GM12891 (cell line): ENCODE data around the gene NMUR1.

Experiments
- DNase-seq: peaks from one replicate; pipeline ENCODE4 v3.0.0; 2011; ENCODE audit warnings: low spot score; ENCODE audit not compliant: insufficient read length
- FAIRE-seq: peaks from 2 replicates; lab custom pipeline; 2011; peaks lifted over from hg19 to GRCh38; lab: Jason Lieb, UNC
- PAX5 ChIP-seq: IDR thresholded peaks from 2 replicates; pipeline ENCODE4 v1.6.1; 2011; ENCODE audit warnings: low read length, moderate library complexity, mild to moderate bottlenecking; ENCODE audit not compliant: insufficient read depth, severe bottlenecking
- POLR2A ChIP-seq: IDR thresholded peaks from 2 replicates; pipeline ENCODE4 v1.6.1; 2011; ENCODE audit warnings: low read depth, low read length, control low read depth
- POLR2AphosphoS5 ChIP-seq: IDR thresholded peaks from 2 replicates; pipeline ENCODE4 v1.6.1; 2011; ENCODE audit warnings: low read depth, low read length, control low read depth
- POU2F2 ChIP-seq: IDR thresholded peaks from 2 replicates; pipeline ENCODE4 v1.6.1; 2011; ENCODE audit warnings: low read depth, mild to moderate bottlenecking, control low read depth, low read length, moderate library complexity
- SPI1 ChIP-seq: IDR thresholded peaks from 2 replicates; pipeline ENCODE4 v1.6.1; 2011; ENCODE audit warnings: low read depth, low read length, control low read depth
- TAF1 ChIP-seq: IDR thresholded peaks from 2 replicates; pipeline ENCODE4 v1.6.1; 2011; ENCODE audit warnings: low read depth, low read length, control low read depth

NMUR1 gene

DNA sequence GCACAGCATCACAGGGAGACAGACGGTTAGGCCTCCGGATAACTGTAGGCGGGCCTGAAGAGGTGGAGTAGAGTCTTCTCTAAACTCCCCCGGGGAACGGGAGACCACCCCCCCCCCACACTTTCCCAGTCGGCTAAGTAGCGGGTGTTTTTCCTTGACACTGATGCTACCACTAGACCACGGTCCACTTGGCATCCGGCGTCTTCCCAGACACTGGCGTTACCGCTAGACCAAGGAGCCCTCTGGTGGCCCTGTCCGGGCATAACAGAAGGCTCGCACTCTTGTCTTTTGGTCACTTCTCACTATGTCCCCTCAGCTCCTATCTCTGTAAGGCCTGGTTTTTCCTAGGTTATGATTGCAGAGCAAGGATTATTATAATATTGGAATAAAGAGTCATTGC is 40.3 kb downstream of the NMUR1 start:
- DNase-seq (no peak), FAIRE-seq (no peak)
- TF ChIP-seq POU2F2 (no peak), PAX5 (no peak), SPI1 (no peak), POLR2A (no peak), TAF1 (no peak), POLR2AphosphoS5 (no peak)

DNA sequence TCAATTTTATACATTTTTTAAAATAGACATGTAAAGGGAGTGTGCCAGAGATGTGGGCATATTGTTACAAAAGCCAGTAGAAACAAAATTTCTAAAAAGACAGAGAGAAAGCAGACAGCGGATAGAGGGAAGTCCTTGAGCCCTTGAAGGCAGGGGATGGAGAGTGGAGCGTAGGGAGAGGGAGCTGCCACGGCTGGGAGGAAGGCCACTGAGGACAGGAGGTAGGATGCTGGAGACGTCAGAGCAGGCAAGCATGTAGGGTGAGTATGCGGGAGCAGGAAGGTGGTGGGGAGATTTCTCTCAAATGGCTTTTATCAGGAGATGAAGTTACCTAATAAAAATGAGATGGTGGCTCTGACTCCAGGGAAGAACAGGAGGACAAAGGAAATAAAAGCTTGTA is 41.9 kb downstream of the NMUR1 start:
- FAIRE-seq (no peak), DNase-seq (no peak)
- TF ChIP-seq POU2F2: no peak
- no peak for TF ChIP-seq TAF1
- TF ChIP-seq PAX5: no peak
- no peak for TF ChIP-seq POLR2A
- no peak for TF ChIP-seq POLR2AphosphoS5
- no peak for TF ChIP-seq SPI1

DNA sequence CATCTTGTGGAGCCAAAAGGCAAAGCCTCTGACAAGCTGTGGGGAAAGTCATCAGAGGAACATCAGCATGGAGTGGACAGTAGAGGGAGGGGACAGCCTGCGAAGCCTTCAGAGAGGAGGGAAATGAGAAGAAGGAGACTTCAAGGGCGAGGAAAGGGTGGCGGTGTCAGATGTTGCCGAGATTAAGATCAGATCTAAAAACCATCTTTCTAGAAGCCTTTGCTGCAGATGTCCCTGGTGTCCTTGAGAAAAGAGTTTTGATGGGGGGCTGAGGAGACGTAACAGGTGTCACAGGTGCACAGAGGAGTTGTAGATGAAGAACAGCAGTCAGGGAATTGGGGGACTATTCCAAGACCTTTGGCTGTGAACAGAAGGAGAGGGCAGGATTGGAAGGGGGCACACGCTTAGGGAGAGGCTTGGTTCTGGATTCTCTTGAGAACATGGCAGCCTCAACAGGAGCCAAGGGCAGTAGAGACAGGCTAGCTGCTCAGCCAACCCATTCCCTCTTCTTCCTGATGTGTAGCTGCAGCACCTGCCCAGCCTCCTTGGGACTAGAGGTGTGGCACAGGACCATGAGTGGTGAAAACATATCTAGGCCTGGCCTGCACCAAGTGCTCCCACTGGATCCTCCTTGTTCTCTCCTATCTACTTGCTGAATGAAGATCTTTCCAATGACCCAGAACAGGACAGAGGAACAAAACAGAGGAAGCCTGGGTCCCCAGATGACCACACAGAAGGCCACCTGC is 43.2 kb downstream of the NMUR1 start:
- no peak for DNase-seq

GRCh38 chr2:231483398-231484329 is 46.6 kb downstream of the NMUR1 start:
- no peak for FAIRE-seq
- no peak for DNase-seq
- TF ChIP-seq POU2F2: no peak
- no peak for TF ChIP-seq SPI1
- TF ChIP-seq PAX5: no peak
- TF ChIP-seq POLR2AphosphoS5: no peak
- no peak for TF ChIP-seq TAF1
- no peak for TF ChIP-seq POLR2A

More for the DNA sequence above, 43.2 kb downstream of the NMUR1 start:
- no peak for TF ChIP-seq POLR2AphosphoS5
- no peak for TF ChIP-seq PAX5
- TF ChIP-seq POLR2A: no peak
- no peak for TF ChIP-seq SPI1
- TF ChIP-seq TAF1: no peak
- no peak for TF ChIP-seq POU2F2
- no peak for FAIRE-seq

- peak; percentile 85 for DNase-seq
- TF ChIP-seq SPI1: no peak
- 0 out of 2 replicates have a peak, but pooled peaks have one; percentile 34 for TF ChIP-seq TAF1
- TF ChIP-seq PAX5: no peak
- 0 out of 2 replicates have a peak, but pooled peaks have one; percentile 24 for TF ChIP-seq POU2F2
- no peak for TF ChIP-seq POLR2A
- no peak for TF ChIP-seq POLR2AphosphoS5
- FAIRE-seq: no peak
Observed at GRCh38 chr2:231482806-231483391, 47.3 kb downstream of the NMUR1 start.

- TF ChIP-seq POLR2A (no peak), TAF1 (no peak), SPI1 (no peak), POLR2AphosphoS5 (no peak), PAX5 (no peak), POU2F2 (no peak)
- no peak for FAIRE-seq
- DNase-seq: no peak
Observed at GRCh38 chr2:231480781-231481180, 49.5 kb downstream of the NMUR1 start.

GRCh38 chr2:231479455-231479854 is 50.8 kb downstream of the NMUR1 start:
- FAIRE-seq (no peak), DNase-seq (no peak)

DNA sequence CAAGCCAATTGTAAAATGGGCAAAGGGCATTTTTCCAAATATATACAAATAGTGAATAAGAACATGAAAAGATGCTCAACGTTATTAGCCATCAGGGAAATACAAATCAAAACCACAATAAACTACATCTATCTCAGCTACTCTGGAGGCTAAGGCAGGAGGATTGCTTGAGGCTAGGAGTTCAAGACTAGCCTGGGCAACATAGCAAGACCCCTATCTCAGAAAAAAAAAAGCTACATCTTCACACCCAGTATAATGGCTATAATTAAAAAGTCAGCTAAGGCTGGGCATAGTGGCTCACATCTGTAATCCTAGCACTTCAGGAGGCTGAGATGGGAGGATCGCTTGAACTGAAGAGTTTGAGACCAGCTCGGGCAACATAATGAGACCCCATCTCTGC is 53.3 kb downstream of the NMUR1 start:
- TF ChIP-seq TAF1 (no peak), PAX5 (no peak)
- DNase-seq: no peak
- no peak for FAIRE-seq

More at GRCh38 chr2:231479455-231479854, 50.8 kb downstream of the NMUR1 start:
- no peak for TF ChIP-seq SPI1
- no peak for TF ChIP-seq PAX5
- no peak for TF ChIP-seq POLR2AphosphoS5
- no peak for TF ChIP-seq POU2F2
- no peak for TF ChIP-seq TAF1
- TF ChIP-seq POLR2A: no peak

DNA sequence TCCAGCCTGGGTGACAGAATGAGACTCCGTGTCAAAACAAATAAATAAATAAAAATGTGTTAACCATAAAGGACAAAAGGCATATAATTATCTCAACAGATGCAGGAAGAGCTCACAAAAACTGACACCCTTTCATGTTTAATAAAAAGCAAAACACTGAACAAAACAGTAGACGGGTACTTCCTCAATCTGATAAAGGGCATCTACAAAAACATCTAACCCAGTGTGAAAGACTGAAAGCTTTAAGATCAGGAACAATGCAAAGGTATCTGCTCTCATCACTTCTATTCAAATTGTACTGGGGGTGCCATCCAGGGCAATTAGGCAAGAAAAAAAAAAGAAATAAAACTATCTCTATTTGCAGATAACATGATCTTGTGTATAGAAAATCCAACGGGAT is 54.3 kb downstream of the NMUR1 start:
- TF ChIP-seq POLR2AphosphoS5 (no peak), TAF1 (no peak), POU2F2 (no peak), POLR2A (no peak), PAX5 (no peak), SPI1 (no peak)
- no peak for FAIRE-seq
- DNase-seq: no peak
